ENCODE results near the gene IPO13.

IPO13 gene

DNA sequence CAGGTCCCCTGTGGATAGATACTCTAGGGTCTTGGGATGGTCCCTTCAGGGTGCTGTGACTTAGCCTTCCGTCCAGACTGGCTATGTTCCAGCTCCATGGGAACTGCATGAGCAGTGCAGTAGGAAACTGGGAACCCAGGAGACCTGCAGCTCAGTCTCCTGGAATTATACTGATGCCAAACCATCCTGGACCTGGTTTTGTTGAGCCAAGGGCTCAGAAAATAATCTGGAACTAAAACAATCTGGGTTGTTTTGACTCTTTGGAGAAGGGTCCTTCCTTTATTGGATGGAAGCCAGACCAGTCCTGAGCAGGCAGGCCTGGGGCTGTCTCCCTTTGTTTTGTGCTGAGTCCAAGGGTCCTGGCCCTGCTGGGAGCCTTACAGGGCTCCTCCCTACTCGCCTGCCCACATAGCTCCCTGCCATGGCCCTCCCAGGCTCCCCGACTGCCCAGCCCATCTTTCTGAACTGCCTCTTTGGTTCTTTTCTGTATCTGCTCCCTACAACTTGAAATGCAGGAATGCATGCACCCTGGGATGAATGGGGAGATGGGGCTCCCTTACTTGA lies 1.2 kb downstream of the IPO13 start:
- no peak for DNase-seq
- Mint-ChIP-seq H3K4me3 (peak overlapping the region; percentile 92), H3K27me3 (no peaks in the 10 kb centered on the region), H3K9me3 (no peaks in the 10 kb centered on the region), H3K4me1 (peaks cover 45% of the 10 kb centered on the region), H3K36me3 (peaks cover 12% of the 10 kb centered on the region), H3K27ac (peak overlapping the region; percentile 91)
- CTCF ChIA-PET: interaction anchor here (0.8 to 9.3 kb wide), 3 partner anchors 13 to 185 kb away, joined by 4 to 105 read pairs (median 5); partner anchors contain the start of gene ARTN

DNA sequence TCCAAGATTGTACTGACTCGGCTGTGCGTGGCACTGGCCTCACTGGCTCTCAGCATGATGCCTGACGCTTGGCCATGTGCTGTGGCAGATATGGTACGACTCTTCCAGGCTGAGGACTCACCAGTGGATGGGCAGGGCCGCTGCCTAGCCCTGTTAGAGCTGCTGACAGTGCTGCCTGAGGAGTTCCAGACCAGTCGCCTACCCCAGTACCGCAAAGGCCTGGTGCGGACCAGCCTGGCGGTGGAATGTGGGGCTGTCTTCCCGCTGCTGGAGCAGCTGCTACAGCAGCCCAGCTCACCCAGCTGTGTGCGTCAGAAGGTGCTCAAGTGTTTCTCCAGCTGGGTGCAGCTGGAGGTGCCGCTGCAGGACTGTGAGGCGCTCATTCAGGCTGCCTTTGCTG lies 2.9 kb downstream of the IPO13 start:
- H3K4me1 Mint-ChIP-seq: peaks cover 39% of the 10 kb centered on the region
- H3K27ac Mint-ChIP-seq: no peak overlapping the region
- no peak overlapping the region for H3K4me3 Mint-ChIP-seq
- peaks cover 12% of the 10 kb centered on the region for H3K36me3 Mint-ChIP-seq
- CTCF ChIA-PET: interaction anchor here (1.2 to 9.3 kb wide), 3 partner anchors 15 to 186 kb away, joined by 5 to 105 read pairs (median 8); partner anchors contain the start of gene ARTN
- no peaks in the 10 kb centered on the region for H3K27me3 Mint-ChIP-seq
- DNase-seq: no peak
- H3K9me3 Mint-ChIP-seq: no peaks in the 10 kb centered on the region

DNA sequence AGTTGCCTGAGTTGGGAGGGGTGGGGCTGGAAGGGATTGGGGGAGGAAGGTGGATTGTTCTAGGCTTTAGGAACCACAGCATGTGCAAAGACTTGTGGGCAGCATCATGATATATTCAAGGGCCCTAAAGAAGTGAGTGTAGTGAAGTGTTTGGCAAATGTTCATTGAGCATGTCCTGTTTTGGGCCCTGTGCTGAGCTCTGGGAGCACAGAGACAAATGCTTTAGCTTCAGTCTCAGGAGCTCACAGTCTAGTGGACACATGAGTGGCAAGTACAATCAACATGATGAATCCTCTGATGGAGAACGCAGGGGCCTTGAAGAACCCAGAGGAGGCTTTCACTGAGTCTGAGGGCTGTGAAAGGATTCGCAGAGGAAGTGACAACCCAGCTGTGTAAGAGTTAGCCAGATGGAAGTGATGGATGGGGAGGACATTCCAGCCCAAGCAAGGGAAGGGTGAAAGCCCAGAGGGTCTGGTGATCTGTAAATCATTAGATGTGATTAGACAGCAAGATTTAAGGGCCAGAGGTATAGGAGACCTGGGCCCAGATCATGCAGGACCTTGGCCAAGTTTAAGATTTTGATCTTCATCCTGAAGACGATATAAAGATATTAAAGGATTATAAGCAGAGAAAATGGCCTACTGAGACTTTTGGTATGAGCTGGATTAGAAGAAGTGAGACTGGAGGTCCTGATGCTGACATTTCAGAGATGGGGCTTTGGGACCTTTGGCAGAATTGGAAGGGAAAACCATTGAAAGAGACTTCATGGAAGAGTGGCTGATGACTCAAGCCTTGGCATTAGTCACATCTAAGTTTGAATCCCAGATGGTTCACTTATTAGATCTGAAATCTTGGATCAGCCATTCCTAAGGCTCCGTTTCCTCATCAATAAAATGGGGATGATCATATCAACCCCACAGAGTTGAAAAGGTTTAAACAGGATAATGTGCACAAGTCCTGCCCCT lies 4.6 kb downstream of the IPO13 start:
- H3K36me3 Mint-ChIP-seq: peaks cover 10% of the 10 kb centered on the region
- no peak overlapping the region for H3K4me3 Mint-ChIP-seq
- peaks cover 24% of the 10 kb centered on the region for H3K4me1 Mint-ChIP-seq
- H3K9me3 Mint-ChIP-seq: no peaks in the 10 kb centered on the region
- H3K27me3 Mint-ChIP-seq: no peaks in the 10 kb centered on the region
- no peak for DNase-seq
- CTCF ChIA-PET: interaction anchor here (0.6 to 9.3 kb wide), 3 partner anchors 17 to 188 kb away, joined by 3 to 105 read pairs (median 8); partner anchors contain the start of gene ARTN
- H3K27ac Mint-ChIP-seq: no peak overlapping the region

DNA sequence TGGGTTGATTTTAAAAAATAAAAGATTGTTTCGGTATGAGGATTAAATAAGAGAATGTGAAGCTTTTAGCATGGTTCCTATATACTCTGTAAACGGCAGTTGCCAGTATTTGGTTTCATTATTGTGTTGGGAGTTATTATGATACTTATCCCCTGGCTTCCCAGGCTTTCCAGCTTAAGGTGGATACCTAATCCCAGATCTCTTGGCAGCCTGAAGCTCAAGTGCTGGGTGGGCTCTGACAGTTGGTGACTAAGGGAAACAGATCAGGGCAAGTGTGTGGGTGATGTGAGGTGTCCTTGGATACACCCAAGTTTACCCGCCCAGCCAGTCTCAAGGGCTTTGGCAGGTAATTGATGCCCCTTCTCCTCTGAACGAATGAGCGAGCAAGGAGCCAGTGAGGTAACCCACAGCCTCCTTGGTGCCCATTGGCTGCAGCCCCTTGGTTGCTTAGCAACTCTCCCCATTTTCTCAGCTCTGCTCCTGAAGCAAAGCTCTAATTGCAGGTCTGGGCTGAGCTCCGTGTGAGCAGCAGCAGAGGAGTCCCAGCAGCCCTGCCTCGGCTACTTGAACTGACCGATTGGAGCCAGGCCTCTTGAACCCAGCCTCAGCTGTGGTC lies 6.1 kb downstream of the IPO13 start:
- Mint-ChIP-seq H3K27ac (no peak overlapping the region), H3K36me3 (peaks cover 12% of the 10 kb centered on the region), H3K27me3 (no peaks in the 10 kb centered on the region), H3K9me3 (no peaks in the 10 kb centered on the region), H3K4me3 (no peak overlapping the region), H3K4me1 (peaks cover 17% of the 10 kb centered on the region)
- DNase-seq: no peak
- CTCF ChIA-PET: interaction anchor here (1.2 kb wide), 1 partner anchor 84 kb away, joined by 4 read pairs; no protein-coding TSS in a partner anchor

DNA sequence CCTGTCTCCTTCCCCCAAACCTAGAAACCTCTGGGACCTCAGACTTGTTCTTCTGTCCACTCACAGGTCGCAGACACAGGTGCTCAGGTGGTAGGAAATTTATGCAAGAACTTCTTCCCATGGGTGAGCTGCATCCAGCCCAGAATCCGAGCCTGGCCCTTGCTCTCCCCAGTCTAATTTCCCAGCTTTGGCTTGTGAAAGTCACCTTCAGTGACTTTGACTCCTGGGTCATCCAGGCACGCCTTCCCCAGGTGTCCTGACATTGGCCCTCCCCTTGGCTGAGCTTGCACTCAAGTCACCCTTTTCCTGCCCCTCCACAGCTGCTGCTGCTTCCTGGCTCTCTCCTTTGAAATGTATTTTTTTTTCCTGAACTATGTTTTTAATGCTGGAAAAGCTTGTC lies 6.6 kb downstream of the IPO13 start:
- DNase-seq: no peak
- peaks cover 14% of the 10 kb centered on the region for H3K36me3 Mint-ChIP-seq
- H3K4me3 Mint-ChIP-seq: no peak overlapping the region
- no peaks in the 10 kb centered on the region for H3K9me3 Mint-ChIP-seq
- no peak overlapping the region for H3K27ac Mint-ChIP-seq
- H3K4me1 Mint-ChIP-seq: peaks cover 12% of the 10 kb centered on the region
- no peaks in the 10 kb centered on the region for H3K27me3 Mint-ChIP-seq
- CTCF ChIA-PET: interaction anchor here (1.2 to 2.9 kb wide), 2 partner anchors 19 to 83 kb away, joined by 4 to 15 read pairs; no protein-coding TSS in a partner anchor

DNA sequence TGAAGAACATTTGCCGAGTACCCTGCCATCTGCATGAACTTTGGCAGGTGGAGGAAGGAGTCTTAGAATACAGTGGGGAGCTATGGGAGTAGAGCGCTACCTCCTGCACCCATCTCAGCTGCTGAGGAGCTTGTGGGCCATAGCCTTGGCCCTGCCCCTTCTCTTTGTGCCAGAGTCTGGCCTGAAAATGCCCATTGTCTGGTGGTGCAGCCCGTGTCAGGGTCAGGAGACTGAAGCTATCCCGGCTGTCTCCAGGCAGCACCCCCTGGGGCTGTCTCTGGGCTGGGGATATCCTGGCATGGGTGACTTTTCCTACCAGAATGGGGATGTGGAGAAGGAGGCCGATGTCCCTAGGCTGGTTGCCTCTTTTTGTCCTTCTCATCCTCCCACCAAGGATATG lies 7.3 kb downstream of the IPO13 start:
- DNase-seq: no peak
- Mint-ChIP-seq H3K27me3 (no peaks in the 10 kb centered on the region), H3K36me3 (peaks cover 17% of the 10 kb centered on the region), H3K27ac (no peak overlapping the region), H3K4me3 (no peak overlapping the region), H3K4me1 (peaks cover 7% of the 10 kb centered on the region), H3K9me3 (no peaks in the 10 kb centered on the region)
- CTCF ChIA-PET: interaction anchor here (1.2 to 2.9 kb wide), 2 partner anchors 19 to 83 kb away, joined by 4 to 15 read pairs; no protein-coding TSS in a partner anchor

DNA sequence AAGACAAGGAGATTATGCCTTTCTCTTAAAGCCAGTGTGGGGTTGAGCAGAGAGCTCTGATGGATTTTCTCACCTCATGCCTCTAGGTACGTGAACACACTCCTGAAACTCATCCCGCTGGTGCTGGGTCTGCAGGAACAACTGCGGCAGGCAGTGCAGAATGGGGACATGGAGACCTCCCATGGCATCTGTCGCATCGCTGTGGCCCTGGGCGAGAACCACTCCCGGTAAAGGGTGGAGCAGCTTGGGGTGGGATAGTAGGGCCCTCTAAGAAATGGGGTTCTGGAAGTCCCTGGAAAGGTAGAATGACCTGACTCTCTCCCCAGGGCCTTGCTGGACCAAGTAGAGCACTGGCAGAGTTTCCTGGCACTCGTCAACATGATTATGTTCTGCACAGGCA lies 9.5 kb downstream of the IPO13 start:
- no peaks in the 10 kb centered on the region for H3K4me1 Mint-ChIP-seq
- H3K9me3 Mint-ChIP-seq: no peaks in the 10 kb centered on the region
- no peaks in the 10 kb centered on the region for H3K27me3 Mint-ChIP-seq
- peaks cover 9% of the 10 kb centered on the region for H3K36me3 Mint-ChIP-seq
- no peak for DNase-seq
- H3K4me3 Mint-ChIP-seq: no peak overlapping the region
- CTCF ChIA-PET: interaction anchor here (1.2 to 2.9 kb wide), 3 partner anchors 10 to 22 kb away, joined by 3 to 15 read pairs (median 5); partner anchors contain the start of gene IPO13
- no peak overlapping the region for H3K27ac Mint-ChIP-seq

DNA sequence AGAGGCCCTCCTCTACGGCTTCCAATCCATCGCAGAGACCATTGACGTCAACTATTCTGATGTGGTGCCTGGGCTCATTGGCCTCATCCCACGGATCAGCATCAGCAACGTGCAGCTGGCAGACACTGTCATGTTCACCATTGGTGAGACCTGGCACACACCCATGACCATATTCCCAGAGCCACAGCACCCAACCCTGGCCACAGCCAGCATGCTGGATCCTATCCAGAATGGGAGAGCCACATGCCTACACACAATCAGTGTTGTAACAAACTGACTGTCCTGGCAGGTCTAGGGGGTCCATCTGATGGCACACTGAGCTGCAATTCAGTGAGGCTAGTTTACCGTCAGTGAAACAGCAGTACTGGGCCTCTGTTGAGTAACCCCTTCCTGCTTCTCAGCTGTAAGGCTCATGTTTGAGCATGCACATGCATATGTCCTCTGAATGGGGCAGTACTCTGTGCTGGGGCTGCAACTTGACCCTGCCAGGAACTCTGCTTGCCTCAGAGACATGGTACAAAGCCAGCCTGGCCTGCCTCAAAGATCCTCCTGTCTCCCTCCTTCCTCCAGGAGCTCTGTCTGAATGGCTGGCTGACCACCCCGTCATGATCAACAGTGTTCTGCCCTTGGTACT lies 10.8 kb downstream of the IPO13 start:
- H3K4me1 Mint-ChIP-seq: no peaks in the 10 kb centered on the region
- H3K4me3 Mint-ChIP-seq: no peak overlapping the region
- H3K27me3 Mint-ChIP-seq: no peaks in the 10 kb centered on the region
- DNase-seq: no peak
- H3K9me3 Mint-ChIP-seq: no peaks in the 10 kb centered on the region
- H3K36me3 Mint-ChIP-seq: peaks cover 13% of the 10 kb centered on the region
- H3K27ac Mint-ChIP-seq: no peak overlapping the region
- CTCF ChIA-PET: interaction anchor here (2.1 kb wide), 1 partner anchor 23 kb away, joined by 5 read pairs; no protein-coding TSS in a partner anchor

DNA sequence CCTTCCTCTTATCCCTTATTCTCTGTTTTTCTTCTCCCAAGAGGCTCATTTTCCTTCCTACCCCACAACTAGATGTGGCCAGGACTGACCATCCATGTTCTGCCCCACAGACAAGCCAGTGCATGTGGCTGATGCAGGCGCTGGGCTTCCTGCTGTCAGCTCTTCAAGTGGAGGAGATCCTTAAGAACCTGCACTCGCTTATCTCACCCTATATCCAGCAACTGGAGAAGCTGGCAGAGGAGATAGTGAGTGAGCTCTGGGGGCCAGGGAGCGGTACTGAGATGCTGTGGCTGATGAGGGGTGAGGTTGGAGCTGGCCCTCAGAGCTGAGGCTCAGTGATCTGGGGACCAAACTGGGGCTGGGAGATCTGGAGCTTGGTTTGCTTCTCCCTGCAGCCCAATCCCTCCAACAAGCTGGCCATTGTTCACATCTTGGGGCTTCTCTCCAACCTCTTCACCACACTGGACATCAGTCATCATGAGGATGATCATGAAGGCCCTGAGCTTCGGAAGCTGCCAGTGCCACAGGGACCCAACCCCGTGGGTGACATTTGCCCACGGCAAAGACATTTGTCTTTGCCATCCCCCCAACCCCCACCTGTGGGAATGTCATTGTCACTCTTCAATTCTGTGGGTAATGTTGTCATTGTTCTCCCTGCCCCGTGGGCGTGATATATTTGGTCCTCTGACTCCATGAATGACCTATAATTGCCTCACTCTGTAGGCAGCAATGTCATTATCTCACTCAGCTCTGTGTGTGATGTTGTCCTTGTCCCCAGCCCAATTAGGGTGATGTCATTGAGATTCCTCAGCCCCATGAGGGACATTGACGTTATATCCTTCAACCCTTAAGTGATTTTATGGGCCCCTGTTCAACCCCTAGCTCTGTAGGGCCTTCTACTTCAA lies 11.9 kb downstream of the IPO13 start:
- CTCF ChIA-PET: interaction anchor here (0.8 to 2.1 kb wide), 4 partner anchors 12 to 195 kb away, joined by 3 to 5 read pairs (median 4); partner anchors contain the start of gene DPH2
- no peaks in the 10 kb centered on the region for H3K9me3 Mint-ChIP-seq
- H3K4me3 Mint-ChIP-seq: no peak overlapping the region
- no peak for DNase-seq
- H3K27ac Mint-ChIP-seq: no peak overlapping the region
- H3K27me3 Mint-ChIP-seq: no peaks in the 10 kb centered on the region
- peaks cover 14% of the 10 kb centered on the region for H3K36me3 Mint-ChIP-seq
- no peaks in the 10 kb centered on the region for H3K4me1 Mint-ChIP-seq

DNA sequence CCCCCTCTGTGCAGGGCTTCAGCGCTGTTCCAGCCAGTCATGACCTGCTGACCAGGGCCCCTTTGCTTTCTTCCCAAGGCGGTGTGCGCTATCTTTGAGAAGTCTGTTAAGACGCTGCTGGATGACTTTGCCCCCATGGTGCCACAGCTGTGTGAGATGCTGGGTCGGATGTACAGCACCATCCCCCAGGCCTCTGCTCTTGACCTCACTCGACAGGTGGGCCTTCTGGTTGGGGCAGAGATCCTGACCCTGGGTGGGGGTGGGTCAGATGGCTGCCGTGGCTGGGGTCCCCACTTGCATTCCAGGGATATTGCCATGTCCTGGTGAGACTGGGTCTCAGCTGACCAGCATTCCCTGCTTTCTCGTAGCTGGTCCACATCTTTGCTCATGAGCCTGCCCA lies 14.0 kb downstream of the IPO13 start:
- CTCF ChIA-PET: no interaction called here
- DNase-seq: no peak
- Mint-ChIP-seq H3K27ac (no peak overlapping the region), H3K36me3 (peaks cover 14% of the 10 kb centered on the region), H3K4me3 (no peak overlapping the region), H3K4me1 (no peaks in the 10 kb centered on the region), H3K9me3 (no peaks in the 10 kb centered on the region), H3K27me3 (no peaks in the 10 kb centered on the region)

DNA sequence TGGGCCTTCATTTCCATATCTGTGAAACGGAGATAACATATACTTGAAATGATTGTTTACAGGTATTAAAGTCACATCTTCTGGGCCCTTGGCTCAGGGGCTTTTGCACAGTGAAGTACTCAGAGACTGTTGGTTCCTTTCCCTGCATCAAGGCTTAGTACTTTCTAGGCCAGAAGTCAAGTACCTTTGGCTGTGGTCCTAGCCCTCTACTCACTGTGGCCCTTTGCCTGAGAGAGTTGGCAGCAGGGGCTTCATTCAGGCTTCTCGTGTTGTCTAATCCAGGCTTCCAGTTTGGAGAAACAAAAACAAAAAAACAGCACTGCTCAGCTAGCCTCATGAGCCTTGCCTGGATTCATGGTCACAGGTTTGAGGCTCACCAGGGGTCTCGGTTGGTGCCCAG lies 14.9 kb downstream of the IPO13 start:
- H3K9me3 Mint-ChIP-seq: no peaks in the 10 kb centered on the region
- no peak overlapping the region for H3K27ac Mint-ChIP-seq
- no peak overlapping the region for H3K4me3 Mint-ChIP-seq
- CTCF ChIA-PET: no interaction called here
- no peak for DNase-seq
- H3K36me3 Mint-ChIP-seq: peaks cover 14% of the 10 kb centered on the region
- no peaks in the 10 kb centered on the region for H3K27me3 Mint-ChIP-seq
- no peaks in the 10 kb centered on the region for H3K4me1 Mint-ChIP-seq

DNA sequence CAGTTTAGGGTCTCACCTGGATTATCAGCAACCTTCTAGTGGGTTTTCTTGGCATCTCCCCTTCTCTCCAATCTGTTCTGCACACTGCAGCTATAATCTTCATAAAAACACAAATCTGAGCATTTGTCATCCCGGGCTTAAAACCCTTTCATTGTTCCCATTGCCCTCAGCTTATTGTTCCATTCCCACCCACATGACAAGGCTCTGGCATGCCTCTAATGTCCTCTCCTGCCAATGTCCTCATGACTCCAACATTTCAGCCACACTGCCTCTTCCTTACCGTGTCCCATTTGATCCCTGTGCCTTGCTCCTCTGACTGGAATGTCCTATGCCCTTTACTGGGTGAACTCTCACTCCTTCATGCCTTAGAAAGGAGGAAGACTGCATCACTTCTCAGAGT lies 15.6 kb downstream of the IPO13 start:
- CTCF ChIA-PET: no interaction called here
- peaks cover 12% of the 10 kb centered on the region for H3K36me3 Mint-ChIP-seq
- H3K27ac Mint-ChIP-seq: no peak overlapping the region
- DNase-seq: no peak
- no peak overlapping the region for H3K4me3 Mint-ChIP-seq
- H3K4me1 Mint-ChIP-seq: no peaks in the 10 kb centered on the region
- H3K27me3 Mint-ChIP-seq: no peaks in the 10 kb centered on the region
- no peaks in the 10 kb centered on the region for H3K9me3 Mint-ChIP-seq

DNA sequence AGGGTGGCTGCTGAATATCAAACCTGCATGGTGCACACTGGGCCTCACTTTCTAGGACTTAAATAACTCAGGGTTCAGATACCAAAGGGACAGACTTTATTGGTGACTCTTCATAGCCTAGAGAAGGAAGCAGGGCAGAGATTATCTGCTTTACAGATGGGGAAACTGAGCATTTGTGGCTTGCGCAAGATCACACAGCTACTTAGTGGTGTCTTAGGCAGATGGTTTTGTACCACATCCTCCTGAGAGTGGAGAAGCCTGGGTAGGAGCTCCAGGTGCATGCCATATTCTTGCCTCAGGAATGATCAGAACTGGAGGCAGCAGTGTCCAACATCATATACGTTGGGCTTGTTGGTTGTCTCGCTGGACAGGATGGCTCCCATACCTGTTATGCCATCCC lies 16.3 kb downstream of the IPO13 start:
- CTCF ChIA-PET: no interaction called here

More for the DNA sequence above, 16.3 kb downstream of the IPO13 start:
- Mint-ChIP-seq H3K36me3 (peaks cover 9% of the 10 kb centered on the region), H3K4me3 (no peak overlapping the region), H3K27ac (no peak overlapping the region), H3K9me3 (no peaks in the 10 kb centered on the region), H3K27me3 (no peaks in the 10 kb centered on the region), H3K4me1 (no peaks in the 10 kb centered on the region)
- no peak for DNase-seq
